AG04449 (cell line): ENCODE data around the gene JMJD4.

Source experiments
- CTCF ChIA-PET: fragments of 350-600 bp; formaldehyde crosslinking; extraction: SDS; loops from one replicate; lab custom pipeline; 2021; ENCODE audit warnings: antibody characterized with exemption; lab: Yijun Ruan, JAX
- POLR2A ChIA-PET: fragments of 400-600, 350-600 bp; formaldehyde crosslinking; extraction: SDS; loops from one replicate; lab custom pipeline; 2020; ENCODE audit warnings: antibody characterized with exemption, inconsistent platforms; lab: Yijun Ruan, JAX
- DNase-seq: peaks from one replicate; pipeline ENCODE4 v3.0.0-alpha.2; 2010; ENCODE audit warnings: low read depth, low spot score
- H3K4me3 ChIP-seq: 2 replicates; pipeline ENCODE4 v1.5.1; 2011; ENCODE audit warnings: low read depth, mild to moderate bottlenecking, control low read depth, low read length
- CTCF ChIP-seq: IDR thresholded peaks from one replicate; pipeline ENCODE4 v1.5.1; 2011; ENCODE audit warnings: mild to moderate bottlenecking, moderate library complexity, low read length, control low read depth, inconsistent platforms; ENCODE audit not compliant: insufficient read depth; ENCODE audit errors: missing control alignments

JMJD4 gene

GRCh38 chr1:227729144-227729880 lies 5.8 kb downstream of the JMJD4 start:
- ChIA-PET CTCF (interaction anchor here (0.6 to 4.1 kb wide), 11 partner anchors 14 to 248 kb away, joined by 3 to 27 read pairs (median 6); partner anchors contain the start of gene WNT9A), POLR2A (interaction anchor here (0.9 to 1.1 kb wide), 2 partner anchors 176 to 218 kb away, joined by 4 read pairs; partner anchors contain the start of gene WNT9A)
- TF ChIP-seq CTCF = no peak
- DNase-seq = no peak
- peak overlapping the region; percentile 58 for H3K4me3 ChIP-seq

- TF ChIP-seq CTCF = no peak
- CTCF ChIA-PET = interaction anchor here (0.6 to 4.1 kb wide), 3 partner anchors 34 to 248 kb away, joined by 3 to 27 read pairs (median 6); no protein-coding TSS in a partner anchor
- POLR2A ChIA-PET = interaction anchor here (0.9 to 1.1 kb wide), 2 partner anchors 176 to 219 kb away, joined by 4 read pairs; partner anchors contain the start of gene WNT9A
- no peak for DNase-seq
- H3K4me3 ChIP-seq = peak overlapping the region; percentile 58
Measured at GRCh38 chr1:227728892-227729143, 6.3 kb downstream of the JMJD4 start.

DNA sequence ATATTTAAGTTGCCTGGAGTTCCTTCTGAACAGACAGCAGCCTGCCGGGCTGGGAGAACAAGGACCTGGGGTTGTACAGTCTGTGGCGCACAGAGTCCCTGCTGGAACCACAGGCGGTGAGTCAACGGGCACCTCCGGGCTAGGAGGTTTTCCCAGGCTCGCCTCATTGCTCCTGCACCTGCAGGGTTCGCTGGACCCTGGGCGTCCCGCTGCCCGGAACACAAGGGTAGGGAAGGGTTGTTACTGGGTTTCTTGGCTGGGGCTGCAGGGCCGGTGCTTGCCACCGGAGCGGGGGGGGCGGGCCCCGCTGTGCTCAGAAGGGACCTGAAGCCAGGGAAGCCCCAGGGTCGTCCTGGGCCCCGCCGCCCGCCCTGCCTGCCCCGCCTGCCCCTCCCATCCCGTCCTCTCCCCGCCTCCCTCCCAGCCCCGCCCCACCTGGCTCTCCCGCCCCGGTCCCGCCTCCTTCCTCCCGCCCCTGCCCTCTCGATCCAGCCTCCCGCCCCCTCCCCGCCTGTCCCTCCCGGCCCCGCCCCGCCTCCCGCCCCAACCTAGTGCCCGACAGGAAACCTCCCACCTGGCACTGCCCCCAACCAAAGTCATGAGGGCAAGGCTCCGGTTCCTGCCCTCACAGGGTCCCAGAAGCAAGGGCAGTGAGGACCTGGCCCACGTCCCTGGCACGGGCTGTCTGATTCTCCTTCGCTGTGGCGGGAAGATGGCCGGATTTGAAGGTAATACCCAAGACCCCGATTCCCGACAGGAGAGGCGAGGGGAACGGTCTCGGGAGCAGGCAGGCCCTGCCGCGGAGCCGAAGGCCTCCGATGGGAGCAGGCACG lies 6.8 kb downstream of the JMJD4 start:
- DNase-seq = no peak
- peak overlapping the region; percentile 58 for H3K4me3 ChIP-seq
- TF ChIP-seq CTCF = no peak
- POLR2A ChIA-PET = interaction anchor here (0.9 to 1.1 kb wide), 2 partner anchors 177 to 219 kb away, joined by 4 read pairs; partner anchors contain the start of gene WNT9A
- CTCF ChIA-PET = interaction anchor here (4.1 kb wide), 1 partner anchor 34 kb away, joined by 27 read pairs; no protein-coding TSS in a partner anchor

GRCh38 chr1:227726924-227727599 lies 8.0 kb downstream of the JMJD4 start:
- no peak overlapping the region for H3K4me3 ChIP-seq
- ChIA-PET POLR2A (no interaction called here), CTCF (interaction anchor here (0.8 kb wide), 1 partner anchor 31 kb away, joined by 3 read pairs; no protein-coding TSS in a partner anchor)
- no peak for DNase-seq
- TF ChIP-seq CTCF = no peak

- ChIA-PET CTCF (no interaction called here), POLR2A (no interaction called here)
- DNase-seq = no peak
- TF ChIP-seq CTCF = no peak
- no peak overlapping the region for H3K4me3 ChIP-seq
Measured at GRCh38 chr1:227726318-227726717, 8.8 kb downstream of the JMJD4 start.
